ENCODE results near the gene SIGLEC11. TPM values are rescaled to one million over a fixed set of nuclear protein-coding genes. Genes with fewer than 3 reads are reported as not detected.
A peak's percentile ranks its signal among the peaks of the same experiment; 100 is the strongest.

SIGLEC11 gene
- total and polyA plus RNA-seq, 4 donors: 0.49 to 8.9 (median 3.3) TPM

GRCh38 chr19:49933643-49934042, 27.3 kb downstream of the SIGLEC11 start:
- Histone ChIP-seq H3K36me3 (ENCODE audit: control insufficient read depth in 4 of 4, insufficient read depth in 3 of 4, low read depth in 1 of 4, low read length in 3 of 4) (peaks cover 3 to 17% (median 7%) of the 10 kb centered on the region in 4 donors), H3K27ac (ENCODE audit: low read depth in 1 of 2, low read length in 2 of 2) (peak overlapping the region; percentile 56 to 64), H3K4me3 (ENCODE audit: low read depth in 1 of 3, low read length in 3 of 3) (no peak overlapping the region), H3K4me1 (ENCODE audit: control insufficient read depth in 4 of 4, insufficient read depth in 4 of 4, low read length in 3 of 4) (peaks cover 2 to 28% (median 14%) of the 10 kb centered on the region in 4 donors), H3K27me3 (ENCODE audit: control insufficient read depth in 4 of 4, insufficient read depth in 4 of 4, low read length in 3 of 4) (no peaks in the 10 kb centered on the region), H3K9me3 (ENCODE audit: control insufficient read depth in 4 of 4, low read length in 3 of 4) (no peaks in the 10 kb centered on the region), H3K9ac (ENCODE audit: low read depth in 1 of 2, low read length in 2 of 2) (no peak overlapping the region)
- no peak for DNase-seq (ENCODE audit: low spot score)
- 65% methylated on average over 8 of the region's 8 CpGs for WGBS
- no peak for TF ChIP-seq ZBTB33 (IDR thresholded peaks at IDR 0.05)
- TF ChIP-seq YY1 (IDR thresholded peaks at IDR 0.05): no peak
- TF ChIP-seq CTCF (IDR thresholded peaks at IDR 0.05; ENCODE audit: low read depth, low read length, missing input control): no peak
- no peak for TF ChIP-seq GABPA (IDR thresholded peaks at IDR 0.05 in 1 of 2, conservative IDR thresholded peaks at IDR 0.05 in 1 of 2)
- peak; percentile 16 to 23 for TF ChIP-seq RXRA (IDR thresholded peaks at IDR 0.05)
- TF ChIP-seq JUND (IDR thresholded peaks at IDR 0.05): peak in 1 of 2 donors; percentile 11
- no peak for TF ChIP-seq SP1 (IDR thresholded peaks at IDR 0.05)
- TF ChIP-seq MAX (IDR thresholded peaks at IDR 0.05): no peak
- no peak for TF ChIP-seq FOXA1 (IDR thresholded peaks at IDR 0.05)
- no peak for TF ChIP-seq FOXA2 (IDR thresholded peaks at IDR 0.05)
- no peak for TF ChIP-seq HNF4A (conservative IDR thresholded peaks at IDR 0.05)

GRCh38 chr19:49932731-49933131, 28.2 kb downstream of the SIGLEC11 start:
- Histone ChIP-seq H3K27ac (ENCODE audit: low read depth in 1 of 2, low read length in 2 of 2) (peak overlapping the region in 1 of 2 donors; percentile 64), H3K9ac (ENCODE audit: low read depth in 1 of 2, low read length in 2 of 2) (no peak overlapping the region), H3K9me3 (ENCODE audit: control insufficient read depth in 4 of 4, low read length in 3 of 4) (no peaks in the 10 kb centered on the region), H3K4me3 (ENCODE audit: low read depth in 1 of 3, low read length in 3 of 3) (peak overlapping the region in 2 of 3 donors; percentile 21 to 97), H3K4me1 (ENCODE audit: control insufficient read depth in 4 of 4, insufficient read depth in 4 of 4, low read length in 3 of 4) (peaks cover 5 to 29% (median 17%) of the 10 kb centered on the region in 4 donors), H3K27me3 (ENCODE audit: control insufficient read depth in 4 of 4, insufficient read depth in 4 of 4, low read length in 3 of 4) (no peaks in the 10 kb centered on the region), H3K36me3 (ENCODE audit: control insufficient read depth in 4 of 4, insufficient read depth in 3 of 4, low read depth in 1 of 4, low read length in 3 of 4) (peaks cover 3 to 17% (median 7%) of the 10 kb centered on the region in 4 donors)
- DNase-seq (ENCODE audit: low spot score): no peak
- TF ChIP-seq RAD21 (IDR thresholded peaks at IDR 0.05) (no peak), MAX (IDR thresholded peaks at IDR 0.05) (no peak), ZBTB33 (IDR thresholded peaks at IDR 0.05) (no peak), REST (IDR thresholded peaks at IDR 0.05) (no peak), JUND (IDR thresholded peaks at IDR 0.05) (no peak), YY1 (IDR thresholded peaks at IDR 0.05) (no peak), HNF4A (conservative IDR thresholded peaks at IDR 0.05) (no peak), NR2F2 (IDR thresholded peaks at IDR 0.05) (no peak), CTCF (IDR thresholded peaks at IDR 0.05; ENCODE audit: low read depth, low read length, missing input control) (no peak), HNF4G (IDR thresholded peaks at IDR 0.05) (no peak), ATF3 (IDR thresholded peaks at IDR 0.05) (no peak), FOXA2 (IDR thresholded peaks at IDR 0.05) (no peak), GABPA (IDR thresholded peaks at IDR 0.05 in 1 of 2, conservative IDR thresholded peaks at IDR 0.05 in 1 of 2) (no peak), RXRA (IDR thresholded peaks at IDR 0.05) (no peak), TAF1 (conservative IDR thresholded peaks at IDR 0.05) (no peak), SP1 (IDR thresholded peaks at IDR 0.05) (no peak), EGR1 (IDR thresholded peaks at IDR 0.05; ENCODE audit: low read depth in 2 of 2) (no peak)
- WGBS: 74% methylated on average over 25 of the region's 25 CpGs

Data from liver (tissue), 9 donors.